Measurements from ENCODE around the gene SHOC2. TPM values are rescaled to one million over a fixed set of nuclear protein-coding genes. Genes with fewer than 3 reads are reported as not detected.

SHOC2 gene
- total and polyA plus RNA-seq, 2 donors from 2014 or later: 18.0 to 66.8 TPM

- Histone ChIP-seq H3K36me3 (ENCODE audit: control insufficient read depth in 2 of 3, insufficient read depth in 3 of 3, low read length in 3 of 3) (no peaks in the 10 kb centered on the region), H3K9ac (ENCODE audit: low read length in 3 of 3) (no peak overlapping the region), H3K27me3 (ENCODE audit: control insufficient read depth, insufficient read depth, low read length) (no peaks in the 10 kb centered on the region), H3K27ac (ENCODE audit: low read depth in 2 of 2, low read length in 2 of 2) (no peak overlapping the region), H3K9me3 (ENCODE audit: control insufficient read depth in 2 of 3, insufficient read depth in 1 of 3, low read length in 3 of 3) (no peaks in the 10 kb centered on the region), H3K4me1 (ENCODE audit: control insufficient read depth in 2 of 3, insufficient read depth in 2 of 3, low read depth in 1 of 3, low read length in 3 of 3) (no peaks in the 10 kb centered on the region), H3K4me3 (ENCODE audit: low read length in 3 of 3) (no peak overlapping the region)
- TF ChIP-seq CTCF (IDR thresholded peaks at IDR 0.05; ENCODE audit: borderline replicate concordance, extremely low read depth, insufficient read depth): no peak
- FAIRE-seq (no peak), DNase-seq (no peak)
- intact Hi-C loops (cut with DNase I): no loop called here
These were observed 58.3 kb downstream of the SHOC2 start for GRCh38 chr10:110977662-110978061.

- FAIRE-seq: no peak
- DNase-seq: no peak
- TF ChIP-seq CTCF (IDR thresholded peaks at IDR 0.05; ENCODE audit: borderline replicate concordance, extremely low read depth, insufficient read depth): no peak
- H3K4me1 ChIP-seq (ENCODE audit: control insufficient read depth in 2 of 3, insufficient read depth in 2 of 3, low read depth in 1 of 3, low read length in 3 of 3): no peaks in the 10 kb centered on the region
- no peaks in the 10 kb centered on the region for H3K36me3 ChIP-seq (ENCODE audit: control insufficient read depth in 2 of 3, insufficient read depth in 3 of 3, low read length in 3 of 3)
- H3K27ac ChIP-seq (ENCODE audit: low read depth in 2 of 2, low read length in 2 of 2): no peak overlapping the region
- no peak overlapping the region for H3K9ac ChIP-seq (ENCODE audit: low read length in 3 of 3)
- intact Hi-C loops (cut with DNase I): no loop called here
- no peak overlapping the region for H3K4me3 ChIP-seq (ENCODE audit: low read length in 3 of 3)
- no peaks in the 10 kb centered on the region for H3K9me3 ChIP-seq (ENCODE audit: control insufficient read depth in 2 of 3, insufficient read depth in 1 of 3, low read length in 3 of 3)
- no peaks in the 10 kb centered on the region for H3K27me3 ChIP-seq (ENCODE audit: control insufficient read depth, insufficient read depth, low read length)
These were observed 58.8 kb downstream of the SHOC2 start for GRCh38 chr10:110978204-110978603.

- Histone ChIP-seq H3K9ac (ENCODE audit: low read length in 3 of 3) (no peak overlapping the region), H3K27ac (ENCODE audit: low read depth in 2 of 2, low read length in 2 of 2) (no peak overlapping the region), H3K36me3 (ENCODE audit: control insufficient read depth in 2 of 3, insufficient read depth in 3 of 3, low read length in 3 of 3) (no peaks in the 10 kb centered on the region), H3K4me1 (ENCODE audit: control insufficient read depth in 2 of 3, insufficient read depth in 2 of 3, low read depth in 1 of 3, low read length in 3 of 3) (no peaks in the 10 kb centered on the region), H3K27me3 (ENCODE audit: control insufficient read depth, insufficient read depth, low read length) (no peaks in the 10 kb centered on the region), H3K9me3 (ENCODE audit: control insufficient read depth in 2 of 3, insufficient read depth in 1 of 3, low read length in 3 of 3) (no peaks in the 10 kb centered on the region), H3K4me3 (ENCODE audit: low read length in 3 of 3) (no peak overlapping the region)
- FAIRE-seq (no peak), DNase-seq (no peak)
- TF ChIP-seq CTCF (IDR thresholded peaks at IDR 0.05; ENCODE audit: borderline replicate concordance, extremely low read depth, insufficient read depth): no peak
- intact Hi-C loops (cut with DNase I): no loop called here
These were observed 60.2 kb downstream of the SHOC2 start for GRCh38 chr10:110979611-110980010.

GRCh38 chr10:110980807-110981206 lies 61.4 kb downstream of the SHOC2 start:
- TF ChIP-seq CTCF (IDR thresholded peaks at IDR 0.05; ENCODE audit: borderline replicate concordance, extremely low read depth, insufficient read depth): no peak
- no peaks in the 10 kb centered on the region for H3K4me1 ChIP-seq (ENCODE audit: control insufficient read depth in 2 of 3, insufficient read depth in 2 of 3, low read depth in 1 of 3, low read length in 3 of 3)
- H3K36me3 ChIP-seq (ENCODE audit: control insufficient read depth in 2 of 3, insufficient read depth in 3 of 3, low read length in 3 of 3): no peaks in the 10 kb centered on the region
- H3K27me3 ChIP-seq (ENCODE audit: control insufficient read depth, insufficient read depth, low read length): no peaks in the 10 kb centered on the region
- FAIRE-seq (no peak), DNase-seq (no peak)
- no peak overlapping the region for H3K27ac ChIP-seq (ENCODE audit: low read depth in 2 of 2, low read length in 2 of 2)
- H3K9ac ChIP-seq (ENCODE audit: low read length in 3 of 3): no peak overlapping the region
- H3K4me3 ChIP-seq (ENCODE audit: low read length in 3 of 3): no peak overlapping the region
- no peaks in the 10 kb centered on the region for H3K9me3 ChIP-seq (ENCODE audit: control insufficient read depth in 2 of 3, insufficient read depth in 1 of 3, low read length in 3 of 3)
- intact Hi-C loops (cut with DNase I): no loop called here

Measured in kidney (tissue), 14 donors.